Neutrophil (primary cell): Measurements from ENCODE around the gene RARB.

Experiments used
- H3K27ac ChIP-seq: fragments of 200-600 bp; sonication (generic); 2 replicates; pipeline ENCODE4 v1.5.1; 2016; ENCODE audit warnings: mild to moderate bottlenecking, moderate library complexity
- H3K27me3 ChIP-seq: fragments of 200-600 bp; sonication (generic); 2 replicates; pipeline ENCODE4 v1.6.0; 2016; ENCODE audit warnings: mild to moderate bottlenecking
- H3K36me3 ChIP-seq: fragments of 200-600 bp; sonication (generic); 2 replicates; pipeline ENCODE4 v1.5.1; 2017
- H3K4me1 ChIP-seq, 2 experiments: fragments of 200-600 bp in 1 of 2; sonication (generic) in 1 of 2; 1 replicate in 1 of 2; 2 replicates in 1 of 2; pipeline versions ENCODE4 v1.5.1 to v1.6.1; 2013 to 2016; ENCODE audit warnings: low read depth in 1 of 2, low read length in 1 of 2, mild to moderate bottlenecking in 1 of 2, moderate library complexity in 1 of 2; ENCODE audit not compliant: control insufficient read depth in 1 of 2, insufficient read depth in 1 of 2
- H3K4me3 ChIP-seq, 2 experiments: fragments of 200-600 bp in 1 of 2; sonication (generic) in 1 of 2; 1 replicate in 1 of 2; 2 replicates in 1 of 2; pipeline ENCODE4 v1.5.1; 2013 to 2016; ENCODE audit warnings: low read depth in 1 of 2, low read length in 1 of 2, mild to moderate bottlenecking in 1 of 2, moderate library complexity in 1 of 2
- H3K9me3 ChIP-seq: fragments of 200-600 bp; sonication (generic); 2 replicates; pipeline ENCODE4 v1.5.1; 2016
- TF ChIP-seq, protein P1 (sequence below): fragments of 200-600 bp; sonication (generic); IDR thresholded peaks from 2 replicates; pipeline ENCODE4 v1.5.1; 2016; ENCODE audit warnings: antibody characterized with exemption

Gene RARB

DNA sequence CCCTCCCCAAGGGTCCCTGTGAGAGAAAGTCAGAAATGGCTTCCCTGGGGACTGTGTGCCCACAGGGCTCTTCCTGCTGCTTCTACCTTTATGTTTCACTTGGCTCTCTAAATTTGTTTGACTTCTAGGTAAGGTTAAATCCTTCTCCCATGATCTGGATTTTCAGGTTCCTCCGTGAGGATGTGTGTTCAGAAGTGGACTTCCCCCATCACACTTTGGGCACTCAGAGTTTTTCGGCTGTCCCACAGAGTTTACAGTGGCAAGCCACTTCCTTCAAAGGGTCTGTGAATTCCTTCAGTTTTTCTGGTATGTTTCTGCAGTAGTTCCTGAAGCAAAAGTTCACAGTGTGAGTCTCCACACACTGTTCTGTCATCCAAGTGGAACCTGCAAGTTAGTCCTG lies 30.9 kb upstream of the RARB start:
- Histone ChIP-seq H3K9me3 (no peaks in the 10 kb centered on the region), H3K27ac (no peak overlapping the region), H3K36me3 (no peaks in the 10 kb centered on the region), H3K4me1 (no peaks in the 10 kb centered on the region), H3K4me3 (no peak overlapping the region), H3K27me3 (no peaks in the 10 kb centered on the region)
- TF ChIP-seq, protein P1, sequence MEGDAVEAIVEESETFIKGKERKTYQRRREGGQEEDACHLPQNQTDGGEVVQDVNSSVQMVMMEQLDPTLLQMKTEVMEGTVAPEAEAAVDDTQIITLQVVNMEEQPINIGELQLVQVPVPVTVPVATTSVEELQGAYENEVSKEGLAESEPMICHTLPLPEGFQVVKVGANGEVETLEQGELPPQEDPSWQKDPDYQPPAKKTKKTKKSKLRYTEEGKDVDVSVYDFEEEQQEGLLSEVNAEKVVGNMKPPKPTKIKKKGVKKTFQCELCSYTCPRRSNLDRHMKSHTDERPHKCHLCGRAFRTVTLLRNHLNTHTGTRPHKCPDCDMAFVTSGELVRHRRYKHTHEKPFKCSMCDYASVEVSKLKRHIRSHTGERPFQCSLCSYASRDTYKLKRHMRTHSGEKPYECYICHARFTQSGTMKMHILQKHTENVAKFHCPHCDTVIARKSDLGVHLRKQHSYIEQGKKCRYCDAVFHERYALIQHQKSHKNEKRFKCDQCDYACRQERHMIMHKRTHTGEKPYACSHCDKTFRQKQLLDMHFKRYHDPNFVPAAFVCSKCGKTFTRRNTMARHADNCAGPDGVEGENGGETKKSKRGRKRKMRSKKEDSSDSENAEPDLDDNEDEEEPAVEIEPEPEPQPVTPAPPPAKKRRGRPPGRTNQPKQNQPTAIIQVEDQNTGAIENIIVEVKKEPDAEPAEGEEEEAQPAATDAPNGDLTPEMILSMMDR, result no peak

DNA sequence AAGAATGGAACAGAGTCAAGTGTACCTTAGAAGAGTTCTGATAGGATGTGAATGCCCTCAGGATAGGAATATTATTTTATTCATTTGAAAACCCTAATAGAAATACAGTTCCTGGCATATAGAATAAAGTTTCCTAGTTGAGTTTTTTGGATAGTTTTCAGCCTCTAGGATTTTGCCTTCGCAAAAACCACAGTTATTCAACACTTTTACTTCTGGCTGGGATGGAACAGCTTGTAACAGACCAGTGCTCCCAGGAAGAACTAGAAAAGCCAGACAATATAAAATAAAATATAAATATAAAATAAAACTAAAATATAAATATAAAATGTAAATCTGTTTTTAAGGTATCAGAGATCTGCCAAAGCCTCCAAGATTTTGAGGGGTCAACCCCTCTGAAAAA lies 27.5 kb upstream of the RARB start:
- TF ChIP-seq, protein P1, result no peak
- H3K4me1 ChIP-seq, result no peaks in the 10 kb centered on the region
- H3K27me3 ChIP-seq, result no peaks in the 10 kb centered on the region
- H3K4me3 ChIP-seq, result no peak overlapping the region
- H3K36me3 ChIP-seq, result no peaks in the 10 kb centered on the region
- no peak overlapping the region for H3K27ac ChIP-seq
- H3K9me3 ChIP-seq, result no peaks in the 10 kb centered on the region

DNA sequence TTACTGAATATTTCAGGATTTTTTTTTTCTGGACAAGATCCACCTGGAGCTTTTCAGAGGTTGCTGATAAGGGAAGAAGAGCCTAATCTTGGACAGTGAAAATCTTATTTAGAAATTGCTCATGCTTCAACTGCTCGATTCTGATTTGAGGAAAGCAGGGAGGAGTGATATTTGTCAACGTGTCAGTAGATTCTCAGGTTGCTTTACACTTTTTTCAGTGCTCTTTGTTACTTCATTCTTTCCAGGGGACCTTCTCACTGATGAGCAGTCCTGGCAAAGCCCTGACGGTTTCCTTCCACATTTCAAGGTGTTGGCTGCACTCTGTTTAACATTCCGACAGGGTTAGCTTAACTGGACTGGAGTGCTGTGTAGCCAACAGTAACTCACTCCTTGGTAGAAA lies 24.1 kb upstream of the RARB start:
- H3K4me3 ChIP-seq, result no peak overlapping the region
- no peaks in the 10 kb centered on the region for H3K36me3 ChIP-seq
- no peak overlapping the region for H3K27ac ChIP-seq
- H3K27me3 ChIP-seq, result no peaks in the 10 kb centered on the region
- H3K9me3 ChIP-seq, result no peaks in the 10 kb centered on the region
- no peaks in the 10 kb centered on the region for H3K4me1 ChIP-seq
- TF ChIP-seq, protein P1, result no peak

DNA sequence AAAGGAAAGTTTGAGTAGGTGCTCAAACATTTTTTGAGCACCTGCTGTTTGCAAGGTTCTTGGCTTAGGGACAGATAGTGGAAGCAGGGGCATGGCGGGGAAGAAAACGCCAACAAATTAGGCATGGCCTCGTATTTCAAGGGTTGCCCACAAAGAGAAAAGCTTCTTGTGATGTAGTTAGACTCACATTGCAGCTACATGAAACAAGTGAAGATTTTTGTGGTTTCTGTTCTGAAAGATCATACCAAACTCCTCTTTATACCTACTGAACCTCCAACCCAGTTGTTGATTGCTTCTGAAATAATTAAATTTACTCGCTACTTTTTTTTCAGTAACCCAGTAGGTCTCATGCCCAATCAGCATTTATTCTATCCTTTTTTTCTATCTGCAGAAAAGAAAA lies 23.5 kb upstream of the RARB start:
- Histone ChIP-seq H3K27ac (no peak overlapping the region), H3K36me3 (no peaks in the 10 kb centered on the region), H3K9me3 (no peaks in the 10 kb centered on the region), H3K4me3 (no peak overlapping the region), H3K27me3 (no peaks in the 10 kb centered on the region), H3K4me1 (no peaks in the 10 kb centered on the region)
- TF ChIP-seq, protein P1, result no peak

DNA sequence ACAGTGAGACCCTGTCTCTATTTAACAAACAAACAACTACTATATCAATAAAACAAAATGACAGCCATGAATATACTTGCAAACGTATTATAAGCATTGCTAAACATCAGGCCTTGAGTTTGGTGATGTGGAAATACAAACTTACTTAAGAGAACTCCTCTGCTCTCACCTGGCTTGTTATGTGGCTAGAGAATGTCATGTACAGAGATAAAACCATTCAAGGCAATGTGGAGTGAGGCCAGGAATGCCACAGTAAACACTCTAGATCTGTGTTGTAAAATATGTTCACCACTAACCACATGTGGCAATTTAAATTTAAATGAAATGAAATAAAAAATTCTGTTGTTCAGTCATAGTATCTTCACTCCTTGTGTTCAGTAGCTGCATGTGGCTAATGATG lies 22.7 kb upstream of the RARB start:
- no peaks in the 10 kb centered on the region for H3K9me3 ChIP-seq
- H3K4me3 ChIP-seq, result no peak overlapping the region
- no peaks in the 10 kb centered on the region for H3K27me3 ChIP-seq
- H3K4me1 ChIP-seq, result no peaks in the 10 kb centered on the region
- no peaks in the 10 kb centered on the region for H3K36me3 ChIP-seq
- TF ChIP-seq, protein P1, result no peak
- H3K27ac ChIP-seq, result no peak overlapping the region

DNA sequence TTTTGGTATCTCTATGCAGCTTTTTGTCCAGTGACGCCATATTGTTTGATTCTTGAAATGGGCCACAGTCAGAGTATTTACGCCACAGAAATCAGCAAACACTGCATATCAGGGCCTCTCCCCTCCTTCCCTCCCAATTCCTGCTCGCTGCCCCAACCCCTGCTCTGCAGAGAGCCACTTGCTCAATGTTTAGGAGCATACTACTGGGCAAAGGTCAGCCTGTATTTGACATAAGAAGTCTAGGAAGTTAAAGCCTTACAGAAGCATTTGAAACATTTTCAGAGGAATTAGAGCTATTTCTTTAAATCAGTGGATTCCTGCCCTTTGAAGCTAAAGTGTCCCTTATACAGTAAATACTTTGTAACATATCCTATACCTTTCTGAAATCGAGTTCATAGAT lies 17.4 kb upstream of the RARB start:
- Histone ChIP-seq H3K27me3 (no peaks in the 10 kb centered on the region), H3K9me3 (no peaks in the 10 kb centered on the region), H3K4me3 (no peak overlapping the region), H3K27ac (no peak overlapping the region), H3K4me1 (no peaks in the 10 kb centered on the region), H3K36me3 (no peaks in the 10 kb centered on the region)
- TF ChIP-seq, protein P1, result no peak
